Measurements from ENCODE around the gene LRRC40. TPM values are rescaled to one million over a fixed set of nuclear protein-coding genes. Genes with fewer than 3 reads are reported as not detected.
A peak's percentile ranks its signal among the peaks of the same experiment; 100 is the strongest.

LRRC40 gene
- 10 to 100 TPM; 18.2 to 22.1 TPM for total RNA-seq
- polyA plus RNA-seq (ENCODE audit: insufficient read depth, low read depth, low replicate concordance) = 10.1 TPM
- long read RNA-seq, donor 1, transcript LRRC40-201 (15 exons, 2,884 nt) = major isoform, 6 of 676 reads
- long read RNA-seq, donor 1, partial matches to known transcripts = 642 of 676 reads
- long read RNA-seq, donor 1, other reads (novel, unspliced or antisense) = 28 of 676 reads
- long read RNA-seq, donor 2, partial matches to known transcripts = 265 of 278 reads
- long read RNA-seq, donor 2, other reads (novel, unspliced or antisense) = 9 of 278 reads

DNA sequence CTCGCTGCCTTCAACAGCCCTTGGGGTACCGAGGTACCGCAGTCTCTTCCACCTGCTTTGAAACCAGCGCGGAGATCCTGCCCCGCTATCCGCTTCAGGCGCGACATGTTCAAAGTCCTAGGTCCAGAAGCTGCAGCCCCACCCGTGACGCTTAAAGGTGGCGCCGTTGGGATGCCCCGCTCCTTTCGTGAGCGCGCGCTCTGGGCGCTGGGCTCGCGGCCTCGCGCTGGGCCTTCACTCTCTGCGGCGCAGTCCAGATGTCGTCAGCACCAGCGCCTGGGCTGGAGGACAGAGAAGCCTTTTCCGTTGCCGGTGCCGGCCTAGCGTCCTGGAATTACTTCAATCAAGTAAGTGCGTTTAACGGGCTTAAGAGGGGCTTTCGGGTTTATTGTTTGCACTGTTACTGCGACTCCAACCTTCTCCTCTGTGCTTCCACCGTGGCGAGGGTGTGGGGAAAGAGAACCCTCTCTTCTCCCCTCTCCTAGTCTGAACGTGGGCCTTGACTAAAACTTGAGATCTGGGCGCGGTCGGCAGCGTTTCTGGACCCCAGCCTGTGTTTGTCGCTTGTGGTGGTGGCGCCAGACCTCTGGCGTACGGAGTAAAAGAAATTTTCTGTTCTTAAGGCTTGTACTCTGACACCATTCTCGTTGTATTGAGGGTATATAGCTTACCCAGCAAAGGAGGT lies at the start of gene LRRC40:
TSS of gene LRRC40 (minus strand) at position 146 of the 685 bp plus-strand sequence. CDS start at position 107, 39 bp downstream.
- peak; percentile 98 for DNase-seq
- intact Hi-C loops (cut with DNase I; ENCODE audit: low total_unique reads) = no loop called here

DNA sequence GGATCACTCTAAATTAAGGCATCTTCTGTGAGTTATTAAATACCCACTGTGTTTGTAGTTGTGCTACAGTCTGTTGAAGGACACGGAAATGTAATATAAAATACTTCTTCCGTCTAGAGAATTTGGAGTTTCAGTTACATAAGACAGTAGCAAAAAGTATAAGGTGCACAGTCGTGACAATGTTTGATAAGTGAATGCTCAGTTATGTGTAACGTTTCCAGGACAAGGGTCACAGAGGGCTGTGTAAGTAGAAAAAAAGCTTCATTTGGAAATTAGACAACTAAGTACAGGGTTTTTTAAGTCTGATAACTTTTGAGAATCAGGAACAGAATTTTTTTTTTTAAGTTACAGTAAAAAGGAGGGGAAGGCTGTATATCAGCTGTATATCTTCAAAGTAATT lies 43.4 kb upstream of the LRRC40 start:
- intact Hi-C loops (cut with DNase I; ENCODE audit: low total_unique reads) = no loop called here
- WGBS, 2 donors = 66 to 75% methylated on average over 4 of the region's 4 CpGs
- Histone ChIP-seq H3K36me3 (ENCODE audit: low read depth, missing control alignments) (no peaks in the 10 kb centered on the region), H3K27ac (no peak overlapping the region), H3K9me3 (no peaks in the 10 kb centered on the region), H3K4me3 (no peak overlapping the region), H3K27me3 (no peaks in the 10 kb centered on the region), H3K4me1 (no peaks in the 10 kb centered on the region)
- TF ChIP-seq POLR2A (IDR thresholded peaks at IDR 0.05) = no peak
- DNase-seq = no peak

More for the DNA sequence above, at the start of gene LRRC40:
- Histone ChIP-seq H3K4me1 (peaks cover 23% of the 10 kb centered on the region), H3K27ac (peak within 1 kb of the TSS; percentile 92 to 95), H3K36me3 (ENCODE audit: low read depth, missing control alignments) (no peaks in the 10 kb centered on the region), H3K27me3 (no peaks in the 10 kb centered on the region), H3K4me3 (peak within 1 kb of the TSS; percentile 81 to 82), H3K9me3 (no peaks in the 10 kb centered on the region)
- TF ChIP-seq, protein P1, sequence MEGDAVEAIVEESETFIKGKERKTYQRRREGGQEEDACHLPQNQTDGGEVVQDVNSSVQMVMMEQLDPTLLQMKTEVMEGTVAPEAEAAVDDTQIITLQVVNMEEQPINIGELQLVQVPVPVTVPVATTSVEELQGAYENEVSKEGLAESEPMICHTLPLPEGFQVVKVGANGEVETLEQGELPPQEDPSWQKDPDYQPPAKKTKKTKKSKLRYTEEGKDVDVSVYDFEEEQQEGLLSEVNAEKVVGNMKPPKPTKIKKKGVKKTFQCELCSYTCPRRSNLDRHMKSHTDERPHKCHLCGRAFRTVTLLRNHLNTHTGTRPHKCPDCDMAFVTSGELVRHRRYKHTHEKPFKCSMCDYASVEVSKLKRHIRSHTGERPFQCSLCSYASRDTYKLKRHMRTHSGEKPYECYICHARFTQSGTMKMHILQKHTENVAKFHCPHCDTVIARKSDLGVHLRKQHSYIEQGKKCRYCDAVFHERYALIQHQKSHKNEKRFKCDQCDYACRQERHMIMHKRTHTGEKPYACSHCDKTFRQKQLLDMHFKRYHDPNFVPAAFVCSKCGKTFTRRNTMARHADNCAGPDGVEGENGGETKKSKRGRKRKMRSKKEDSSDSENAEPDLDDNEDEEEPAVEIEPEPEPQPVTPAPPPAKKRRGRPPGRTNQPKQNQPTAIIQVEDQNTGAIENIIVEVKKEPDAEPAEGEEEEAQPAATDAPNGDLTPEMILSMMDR (IDR thresholded peaks at IDR 0.05) = no peak
- TF ChIP-seq POLR2A (IDR thresholded peaks at IDR 0.05) = no peak
- WGBS, 2 donors = 0 to 1% methylated on average over 43 to 47 of the region's 47 CpGs

DNA sequence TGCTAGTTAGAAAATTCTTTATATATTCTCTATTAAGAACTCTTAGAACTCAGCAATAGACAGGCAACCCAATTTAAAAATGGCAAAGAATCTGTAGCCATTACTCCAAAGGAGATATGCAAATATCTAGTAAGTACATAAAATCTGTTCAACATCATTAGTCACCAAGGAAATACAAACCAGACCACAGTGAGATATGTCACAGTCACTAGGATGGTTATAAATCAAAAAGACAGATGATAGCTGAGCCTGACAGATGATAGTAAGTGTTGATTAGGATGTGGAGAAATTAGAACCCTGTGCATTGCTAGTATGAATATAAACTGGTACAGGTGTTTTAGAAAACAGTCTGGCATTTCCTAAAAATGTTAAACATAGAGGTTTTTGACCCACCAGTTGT lies 42.4 kb upstream of the LRRC40 start:
- no peaks in the 10 kb centered on the region for H3K4me1 ChIP-seq
- no peaks in the 10 kb centered on the region for H3K27me3 ChIP-seq
- H3K9me3 ChIP-seq = no peaks in the 10 kb centered on the region
- no peak overlapping the region for H3K4me3 ChIP-seq
- intact Hi-C loops (cut with DNase I; ENCODE audit: low total_unique reads) = no loop called here
- TF ChIP-seq POLR2A (IDR thresholded peaks at IDR 0.05) = no peak
- H3K27ac ChIP-seq = no peak overlapping the region
- H3K36me3 ChIP-seq (ENCODE audit: low read depth, missing control alignments) = no peaks in the 10 kb centered on the region
- DNase-seq = no peak

DNA sequence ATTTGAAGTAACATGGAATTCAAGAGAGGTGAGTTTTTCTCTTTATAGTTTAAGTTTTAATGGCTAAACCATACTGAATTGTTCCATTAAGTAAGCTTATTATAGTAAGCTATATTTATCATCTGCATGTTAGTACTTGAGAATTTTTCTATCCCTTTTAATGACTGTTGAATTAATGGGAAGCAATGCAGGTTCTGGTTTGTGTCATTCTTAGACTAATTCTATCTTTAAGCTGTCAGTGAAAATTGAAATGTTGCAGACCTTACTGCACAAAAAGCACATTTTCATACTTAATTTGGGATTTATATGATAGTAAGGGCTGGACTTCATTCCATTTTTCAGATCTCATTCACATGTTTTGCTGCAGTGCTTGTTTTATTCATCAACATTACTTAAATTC lies 41.7 kb upstream of the LRRC40 start:
- Histone ChIP-seq H3K4me3 (no peak overlapping the region), H3K36me3 (ENCODE audit: low read depth, missing control alignments) (no peaks in the 10 kb centered on the region), H3K9me3 (no peaks in the 10 kb centered on the region), H3K27me3 (no peaks in the 10 kb centered on the region), H3K4me1 (no peaks in the 10 kb centered on the region), H3K27ac (no peak overlapping the region)
- intact Hi-C loops (cut with DNase I; ENCODE audit: low total_unique reads) = no loop called here
- TF ChIP-seq, protein P1 (IDR thresholded peaks at IDR 0.05) = no peak
- TF ChIP-seq POLR2A (IDR thresholded peaks at IDR 0.05) = no peak
- no peak for DNase-seq

DNA sequence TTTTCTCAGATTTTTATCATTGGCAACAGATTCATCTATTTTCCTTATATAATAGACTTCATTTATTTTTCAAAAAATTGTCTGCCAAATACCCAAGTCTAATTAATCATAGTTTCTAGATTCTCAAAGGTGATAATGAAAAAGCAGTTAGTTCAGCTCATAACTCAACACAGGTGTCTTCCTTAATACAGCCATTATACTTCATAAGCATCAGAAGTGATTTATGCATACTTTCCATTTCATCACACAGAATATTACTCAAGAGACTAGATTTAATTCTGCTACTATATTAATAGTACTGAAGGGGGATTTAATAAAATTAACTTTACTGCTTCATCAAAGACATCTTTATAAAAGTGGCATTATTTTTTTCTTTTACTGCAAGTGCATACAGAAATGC lies 34.6 kb upstream of the LRRC40 start:
- intact Hi-C loops (cut with DNase I; ENCODE audit: low total_unique reads) = no loop called here
- no peaks in the 10 kb centered on the region for H3K36me3 ChIP-seq (ENCODE audit: low read depth, missing control alignments)
- TF ChIP-seq, protein P1 (IDR thresholded peaks at IDR 0.05) = no peak
- TF ChIP-seq POLR2A (IDR thresholded peaks at IDR 0.05) = no peak

More for the DNA sequence above, 34.6 kb upstream of the LRRC40 start:
- H3K9me3 ChIP-seq = no peaks in the 10 kb centered on the region
- no peaks in the 10 kb centered on the region for H3K4me1 ChIP-seq
- no peaks in the 10 kb centered on the region for H3K27me3 ChIP-seq
- no peak for DNase-seq
- H3K27ac ChIP-seq = no peak overlapping the region
- H3K4me3 ChIP-seq = no peak overlapping the region

Data from testis (tissue), 5 donors.